HG02870 (cell line): Measurements from ENCODE around the gene FAM43B.
A peak's percentile ranks its signal among the peaks of the same experiment; 100 is the strongest.
"Not testable (repeated sequence)": the region's sequence is repeated elsewhere in the genome, so short reads cannot be mapped to it uniquely, and the experiment has no call there.

Experiments used
- ATAC-seq: cut with Tn5 transposase; IDR thresholded peaks from one replicate; pipeline ENCODE4 v1.9.1; 2021; ENCODE audit warnings: mild to moderate bottlenecking, moderate library complexity; ENCODE audit not compliant: unreplicated experiment

The FAM43B gene

GRCh38 chr1:20551945-20552727 is at the start of gene FAM43B:
Gene FAM43B, plus strand, starts transcription at chr1:20552573. Its CDS starts 401 bp downstream, at chr1:20552974.
- no peak for ATAC-seq

DNA sequence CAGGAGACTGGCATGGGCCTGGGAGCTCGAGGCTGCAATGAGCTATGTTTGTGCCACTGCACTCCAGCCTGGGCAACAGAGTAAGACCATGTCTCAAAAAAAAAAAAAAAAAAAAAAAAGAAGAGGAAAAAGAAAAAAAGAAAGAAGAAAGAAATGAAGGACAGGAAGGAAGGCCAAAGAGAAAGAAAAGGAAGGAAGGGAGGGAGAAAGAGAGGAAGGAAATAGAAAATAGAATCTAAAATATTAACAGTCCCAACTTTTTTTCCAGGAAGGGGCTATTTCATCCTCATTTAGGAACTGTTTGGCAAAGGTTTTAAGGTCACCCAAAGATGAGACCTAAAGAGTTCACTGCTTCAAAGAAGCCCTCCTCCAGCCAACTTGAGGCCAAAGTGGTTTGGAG is 46.9 kb upstream of the FAM43B start:
- no peak for ATAC-seq

GRCh38 chr1:20507248-20507563 is 45.2 kb upstream of the FAM43B start:
- no peak for ATAC-seq

- peak; percentile 89 for ATAC-seq
These were observed 44.6 kb upstream of the FAM43B start, which contains the start of gene MUL1 for GRCh38 chr1:20507564-20508410. Gene MUL1, minus strand, starts transcription at chr1:20508151. Its CDS starts 127 bp downstream, at chr1:20508024.

GRCh38 chr1:20508411-20508771 is 44.0 kb upstream of the FAM43B start:
- no peak for ATAC-seq

GRCh38 chr1:20511518-20512428 is 40.6 kb upstream of the FAM43B start:
- no peak for ATAC-seq

- not testable (repeated sequence) for ATAC-seq
These were observed 32.6 kb upstream of the FAM43B start for GRCh38 chr1:20519609-20520262.

DNA sequence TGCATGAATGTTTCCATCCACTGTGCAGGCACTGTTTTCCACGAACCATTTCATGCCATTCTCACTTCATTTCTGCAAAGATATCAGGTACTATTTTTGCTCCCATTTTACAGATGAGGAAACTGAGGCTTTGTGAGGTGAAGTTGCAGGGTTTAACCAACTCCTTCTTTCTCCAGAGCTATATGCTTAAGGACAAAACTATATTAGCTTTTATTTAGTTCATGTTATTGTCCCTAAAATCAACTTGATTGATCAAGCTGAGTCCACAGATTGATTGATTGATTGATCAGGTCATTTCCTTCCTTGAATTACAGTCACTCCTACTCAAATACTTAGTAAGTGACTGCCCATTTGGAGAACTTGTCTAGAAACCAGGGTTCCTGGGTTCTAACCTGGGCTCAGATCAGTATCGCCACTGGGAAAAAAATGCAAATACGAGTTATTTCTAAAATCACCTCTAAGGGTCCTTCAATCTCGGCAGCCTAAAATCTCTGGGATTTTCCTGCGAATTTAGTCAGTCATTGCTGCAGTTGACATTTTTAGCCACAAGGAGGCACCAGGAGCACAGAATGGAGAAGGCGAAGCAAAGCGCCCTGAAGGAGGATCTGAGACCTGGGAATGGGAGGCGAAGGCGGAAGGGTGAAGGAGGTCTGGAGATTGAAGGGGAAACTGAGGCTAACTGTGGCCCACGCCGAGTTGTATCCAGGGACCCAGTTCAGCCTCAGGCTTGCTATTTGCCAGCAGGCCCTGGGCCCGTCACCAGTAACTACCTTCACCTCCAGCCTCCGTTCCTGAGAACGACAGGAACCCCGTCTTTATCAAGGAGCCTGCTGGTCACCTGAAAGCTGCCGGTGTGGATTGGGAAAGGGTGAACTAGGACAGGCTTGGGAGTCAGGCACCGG is 30.2 kb upstream of the FAM43B start:
- no peak for ATAC-seq

DNA sequence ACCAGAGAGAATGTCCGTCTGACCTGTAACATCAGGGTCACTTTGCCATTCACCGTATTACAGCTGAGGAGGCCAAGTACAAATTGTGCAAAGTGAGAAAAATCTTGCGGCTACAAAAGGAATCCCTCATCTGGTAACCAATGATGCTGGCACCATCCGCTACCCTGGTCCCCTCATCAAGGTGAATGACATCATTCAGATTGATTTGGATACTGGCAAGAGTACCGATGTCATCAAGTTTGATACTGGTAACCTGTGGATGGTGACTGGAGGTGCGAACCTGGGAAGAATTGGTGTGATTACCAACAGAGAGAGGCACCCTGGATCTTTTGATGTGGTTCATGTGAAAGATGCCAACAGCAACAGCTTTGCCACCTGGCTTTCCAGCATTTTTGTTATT is 26.1 kb upstream of the FAM43B start:
- ATAC-seq, result no peak

- ATAC-seq, result no peak
These were observed 24.2 kb upstream of the FAM43B start for GRCh38 chr1:20528221-20528620.

- ATAC-seq, result no peak
These were observed 22.1 kb upstream of the FAM43B start for GRCh38 chr1:20530306-20530705.

- no peak for ATAC-seq
These were observed 21.5 kb upstream of the FAM43B start for GRCh38 chr1:20530901-20531300.

GRCh38 chr1:20533635-20534034 is 18.7 kb upstream of the FAM43B start:
- no peak for ATAC-seq

- no peak for ATAC-seq
These were observed 17.5 kb upstream of the FAM43B start for GRCh38 chr1:20534659-20535417.

- ATAC-seq, result no peak
These were observed 14.1 kb upstream of the FAM43B start for GRCh38 chr1:20538227-20538626.

GRCh38 chr1:20538760-20539551 is 13.4 kb upstream of the FAM43B start:
- no peak for ATAC-seq

DNA sequence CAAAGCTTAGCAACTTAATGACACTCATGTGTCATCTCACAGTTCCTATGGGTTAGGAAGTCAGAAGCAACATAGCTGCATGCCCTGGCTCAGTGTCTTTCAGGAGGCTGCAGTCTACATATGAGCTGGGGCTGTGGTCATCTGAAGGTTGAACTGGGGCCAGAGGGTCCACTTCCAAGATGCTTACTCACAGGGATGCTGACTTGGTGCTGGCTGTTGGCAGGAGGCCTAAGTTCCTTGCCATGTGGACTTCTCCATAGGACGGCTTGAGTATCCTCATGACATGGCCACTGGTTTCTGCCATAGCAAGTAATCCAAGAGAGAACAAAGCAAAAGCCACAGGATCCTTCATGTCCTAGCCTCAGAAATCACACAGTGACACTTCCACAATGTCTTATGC is 12.1 kb upstream of the FAM43B start:
- no peak for ATAC-seq

DNA sequence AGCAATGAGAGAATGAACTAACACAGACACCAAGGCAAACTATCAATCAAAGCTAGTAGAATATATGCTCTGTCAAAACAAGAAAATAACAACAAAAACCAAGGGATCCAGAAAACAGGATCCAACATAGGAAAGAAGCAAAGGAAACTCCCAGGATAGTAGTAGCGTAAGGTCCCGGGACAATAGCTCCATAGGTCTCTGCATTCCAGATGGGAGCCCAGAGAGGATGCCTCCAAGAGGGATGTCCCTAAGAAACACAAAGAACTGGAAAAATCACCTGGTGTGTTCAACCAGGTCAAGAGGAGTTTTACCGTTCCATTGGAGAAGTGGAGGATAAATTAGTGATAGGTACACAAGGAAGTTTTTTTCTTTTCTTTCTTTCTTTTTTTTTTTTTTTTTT is 5.7 kb upstream of the FAM43B start:
- ATAC-seq, result no peak
